H1 (cell line): Measurements from ENCODE around the gene PLEKHG1. TPM values are rescaled to one million over a fixed set of nuclear protein-coding genes. Genes with fewer than 3 reads are reported as not detected.

ENCODE experiments used
- CTCF ChIA-PET: fragments of 300-600 bp; sonication (Branson Sonifier 250); formaldehyde crosslinking; loops from one replicate; lab custom pipeline; 2021; ENCODE audit not compliant: partially characterized antibody; lab: Charles Lee
- POLR2A ChIA-PET: fragments of 300-600 bp; sonication (Branson Sonifier 250); formaldehyde crosslinking; loops from one replicate; lab custom pipeline; 2021; ENCODE audit warnings: inconsistent platforms; ENCODE audit not compliant: partially characterized antibody; lab: Charles Lee
- DNase-seq, 2 experiments: peaks; one replicate each; pipeline versions ENCODE4 v3.0.0 to v3.0.0-alpha.2; 2010 to 2022; ENCODE audit warnings: low spot score in 2 of 2, low read depth in 1 of 2, mixed read lengths in 1 of 2
- FAIRE-seq: peaks from 2 replicates; lab custom pipeline; 2011; peaks lifted over from hg19 to GRCh38; lab: Jason Lieb, UNC
- H2AFZ ChIP-seq: 2 replicates; pipeline ENCODE4 v1.8.1; 2012; ENCODE audit warnings: low read length, inconsistent platforms
- H2AK5ac ChIP-seq: 2 replicates; pipeline ENCODE4 v1.6.1; 2013; ENCODE audit warnings: low read depth, low read length
- H2BK120ac ChIP-seq: replicated peaks from 2 replicates; pipeline ENCODE3; 2013; ENCODE audit warnings: low read depth, low read length, inconsistent platforms
- H2BK12ac ChIP-seq: 2 replicates; pipeline ENCODE4 v1.6.1; 2013; ENCODE audit warnings: low read depth, low read length
- H2BK15ac ChIP-seq: 2 replicates; pipeline ENCODE4 v1.6.1; 2013; ENCODE audit warnings: low read length
- H2BK20ac ChIP-seq: 2 replicates; pipeline ENCODE4 v1.6.1; 2013; ENCODE audit warnings: low read length
- H2BK5ac ChIP-seq: 2 replicates; pipeline ENCODE4 v1.6.1; 2013; ENCODE audit warnings: low read depth, low read length
- H3K14ac ChIP-seq: 2 replicates; pipeline ENCODE4 v1.6.1; 2013; ENCODE audit warnings: inconsistent platforms; ENCODE audit not compliant: insufficient read length
- H3K18ac ChIP-seq: 2 replicates; pipeline ENCODE4 v1.6.1; 2013; ENCODE audit warnings: low read length; ENCODE audit errors: extremely low read depth
- H3K23ac ChIP-seq: 2 replicates; pipeline ENCODE4 v1.6.1; 2013; ENCODE audit warnings: inconsistent platforms; ENCODE audit not compliant: insufficient read length
- H3K23me2 ChIP-seq: 2 replicates; pipeline ENCODE4 v1.6.1; 2013; ENCODE audit warnings: low read depth, low read length
- H3K27ac ChIP-seq: 2 replicates; pipeline ENCODE4 v1.6.1; 2011; ENCODE audit warnings: low read depth, low read length, inconsistent platforms
- H3K27me3 ChIP-seq, 4 experiments: replicated peaks in 1 of 4; 1 replicate in 1 of 4; 2 replicates in 3 of 4; pipeline versions ENCODE4 v1.6.1 to v1.8.1; 2011 to 2013; ENCODE audit warnings: low read length in 3 of 4, mild to moderate bottlenecking in 3 of 4, inconsistent platforms in 2 of 4, mixed read lengths in 2 of 4, moderate library complexity in 1 of 4; ENCODE audit not compliant: control insufficient read depth in 3 of 4, insufficient read depth in 3 of 4; ENCODE audit errors: extremely low read depth in 1 of 4
- H3K36me3 ChIP-seq, 4 experiments: 2 replicates each; pipeline versions ENCODE4 v1.6.1 to v1.8.1; 2011 to 2013; ENCODE audit warnings: mild to moderate bottlenecking in 4 of 4, low read length in 3 of 4, moderate library complexity in 2 of 4, control low read depth in 1 of 4, inconsistent platforms in 1 of 4; ENCODE audit not compliant: insufficient read depth in 4 of 4, control insufficient read depth in 2 of 4
- H3K4ac ChIP-seq: replicated peaks from 2 replicates; pipeline ENCODE3; 2013; ENCODE audit warnings: low read length, low read depth, mixed read lengths, inconsistent platforms; ENCODE audit not compliant: insufficient read length
- H3K4me1 ChIP-seq, 4 experiments: replicated peaks in 1 of 4; 1 replicate in 1 of 4; 2 replicates in 3 of 4; pipeline versions ENCODE4 v1.6.1 to v1.8.1; 2011 to 2013; ENCODE audit warnings: low read length in 3 of 4, inconsistent platforms in 2 of 4, mixed read lengths in 1 of 4; ENCODE audit not compliant: insufficient read depth in 4 of 4, control insufficient read depth in 3 of 4
- H3K4me2 ChIP-seq, 2 experiments: 2 replicates each; pipeline versions ENCODE4 v1.6.1 to v1.8.1; 2011 to 2013; ENCODE audit warnings: low read depth in 2 of 2, low read length in 2 of 2, control low read depth in 1 of 2, inconsistent platforms in 1 of 2, mild to moderate bottlenecking in 1 of 2; ENCODE audit not compliant: insufficient read depth in 1 of 2
- H3K4me3 ChIP-seq, 4 experiments: fragments of 200-600, 300-600 bp in 1 of 4; sonication (generic), shearing (Covaris generic), sonication (Bioruptor Twin) in 1 of 4; 2 replicates each; pipeline versions ENCODE4 v1.5.1 to v1.8.1; 2011 to 2016; ENCODE audit warnings: low read length in 4 of 4, low read depth in 3 of 4, control low read depth in 2 of 4, inconsistent platforms in 2 of 4, mild to moderate bottlenecking in 2 of 4, mixed read lengths in 1 of 4, moderate library complexity in 1 of 4; ENCODE audit not compliant: insufficient read depth in 2 of 4; ENCODE audit errors: extremely low read depth in 1 of 4
- H3K56ac ChIP-seq: replicated peaks from 2 replicates; pipeline ENCODE3; 2013; ENCODE audit warnings: low read depth, mild to moderate bottlenecking, mixed read lengths, low read length, inconsistent platforms; ENCODE audit not compliant: insufficient read length
- H3K79me1 ChIP-seq: 2 replicates; pipeline ENCODE4 v1.6.1; 2013; ENCODE audit warnings: low read depth, low read length, control low read depth
- H3K79me2 ChIP-seq, 2 experiments: 2 replicates each; pipeline versions ENCODE4 v1.6.1 to v1.8.1; 2012 to 2013; ENCODE audit warnings: low read length in 2 of 2, mild to moderate bottlenecking in 2 of 2, inconsistent platforms in 1 of 2; ENCODE audit not compliant: insufficient read depth in 2 of 2, control insufficient read depth in 1 of 2
- H3K9ac ChIP-seq, 4 experiments: replicated peaks in 1 of 4; 1 replicate in 1 of 4; 2 replicates in 3 of 4; pipeline versions ENCODE4 v1.6.1 to v1.8.1; 2011 to 2013; ENCODE audit warnings: low read depth in 3 of 4, low read length in 3 of 4, control low read depth in 2 of 4, mild to moderate bottlenecking in 2 of 4, moderate library complexity in 2 of 4, inconsistent platforms in 1 of 4; ENCODE audit errors: extremely low read depth in 1 of 4
- H3K9me3 ChIP-seq, 2 experiments: 2 replicates each; pipeline versions ENCODE4 v1.6.1 to v1.8.1; 2012 to 2013; ENCODE audit warnings: mild to moderate bottlenecking in 2 of 2, moderate library complexity in 2 of 2, control low read depth in 1 of 2, inconsistent platforms in 1 of 2, low read depth in 1 of 2, low read length in 1 of 2, mixed read lengths in 1 of 2; ENCODE audit not compliant: insufficient read depth in 2 of 2
- H4K20me1 ChIP-seq, 2 experiments: replicated peaks in 1 of 2; 2 replicates each; pipeline versions ENCODE3 to v1.8.1; 2011 to 2013; ENCODE audit warnings: inconsistent platforms in 2 of 2, low read length in 2 of 2, mild to moderate bottlenecking in 1 of 2; ENCODE audit not compliant: insufficient read depth in 2 of 2, control insufficient read depth in 1 of 2
- H4K5ac ChIP-seq: 2 replicates; pipeline ENCODE4 v1.6.1; 2013; ENCODE audit warnings: low read length, low read depth, mixed read lengths, inconsistent platforms; ENCODE audit not compliant: insufficient read length
- H4K8ac ChIP-seq: 2 replicates; pipeline ENCODE4 v1.8.0; 2013; ENCODE audit warnings: mild to moderate bottlenecking, moderate library complexity, low read length, inconsistent platforms; ENCODE audit not compliant: insufficient read depth; ENCODE audit errors: extremely low read depth
- H4K91ac ChIP-seq: replicated peaks from 2 replicates; pipeline ENCODE3; 2013; ENCODE audit warnings: low read length, mixed read lengths, inconsistent platforms; ENCODE audit not compliant: insufficient read length
- BACH1 ChIP-seq: IDR thresholded peaks from 2 replicates; pipeline ENCODE4 v1.6.1; 2012; ENCODE audit warnings: low read length, improper control_type of control experiment
- BRCA1 ChIP-seq: IDR thresholded peaks from 2 replicates; pipeline ENCODE4 v1.6.1; 2012; ENCODE audit warnings: low read depth, low read length, improper control_type of control experiment
- CBX8 ChIP-seq: fragments of 300-800, 300-1000 bp; sonication (generic); IDR thresholded peaks from 2 replicates; pipeline ENCODE4 v1.7.1; 2016; ENCODE audit warnings: low read depth, low read length, borderline replicate concordance
- CEBPB ChIP-seq: IDR thresholded peaks from 2 replicates; pipeline ENCODE4 v1.6.1; 2012; ENCODE audit warnings: low read depth, low read length
- CHD1 ChIP-seq: IDR thresholded peaks from 2 replicates; pipeline ENCODE4 v1.6.1; 2012; ENCODE audit warnings: low read depth, low read length, improper control_type of control experiment
- EZH2 ChIP-seq: fragments of 200-600 bp; sonication (generic); IDR thresholded peaks from 2 replicates; pipeline ENCODE4 v1.7.1; 2012; ENCODE audit warnings: low read depth, mild to moderate bottlenecking, moderate library complexity, low read length, inconsistent platforms; ENCODE audit not compliant: severe bottlenecking
- HDAC2 ChIP-seq, 2 experiments: fragments of 300-600 bp in 1 of 2; sonication (generic) in 1 of 2; IDR thresholded peaks; 2 replicates each; pipeline ENCODE4 v1.6.1; 2011 to 2012; ENCODE audit warnings: low read depth in 2 of 2, low read length in 2 of 2, mild to moderate bottlenecking in 2 of 2, moderate library complexity in 2 of 2, borderline replicate concordance in 1 of 2, inconsistent platforms in 1 of 2
- KDM5A ChIP-seq: fragments of 200-600 bp; IDR thresholded peaks from 2 replicates; pipeline ENCODE4 v1.7.1; 2012; ENCODE audit warnings: mild to moderate bottlenecking, low read length, inconsistent platforms, mixed read lengths
- POLR2A ChIP-seq, 2 experiments: IDR thresholded peaks; 1 replicate in 1 of 2; 2 replicates in 1 of 2; pipeline ENCODE4 v1.6.1; 2011; ENCODE audit warnings: low read depth in 2 of 2, low read length in 2 of 2, mild to moderate bottlenecking in 2 of 2; ENCODE audit errors: control extremely low read depth in 1 of 2
- SIN3A ChIP-seq, 2 experiments: IDR thresholded peaks in 1 of 2; conservative IDR thresholded peaks in 1 of 2; 2 replicates each; pipeline ENCODE4 v1.6.1; 2011 to 2012; ENCODE audit warnings: low read length in 2 of 2, improper control_type of control experiment in 1 of 2, low read depth in 1 of 2, mild to moderate bottlenecking in 1 of 2
- YY1 ChIP-seq: IDR thresholded peaks from 2 replicates; pipeline ENCODE4 v1.6.1; 2011; ENCODE audit warnings: low read depth, mild to moderate bottlenecking, low read length
- WGBS, 2 experiments: shearing (Covaris generic) in 1 of 2; methylation state at CpG; one replicate each; pipeline versions ENCODE4 v1.1.6 to v1.1.7; 2013 to 2015; ENCODE audit warnings: low lambda C conversion rate in 2 of 2, mixed read lengths in 2 of 2, inconsistent platforms in 1 of 2, low coverage in 1 of 2, missing lambda C conversion rate in 1 of 2; ENCODE audit not compliant: insufficient replicate concordance in 2 of 2, insufficient coverage in 1 of 2, insufficient read length in 1 of 2; ENCODE audit errors: extremely low coverage in 1 of 2, missing lambda C conversion rate in 1 of 2; 5-methylcytosine and 5-hydroxymethylcytosine counted together
- polyA plus RNA-seq, 7 experiments: library from polyadenylated mRNA; depleted of rRNA in 3 of 7; stranded (reverse) in 5 of 7; unstranded in 2 of 7; fragments of >200 nt in 5 of 7; fragments of 200-250 nt in 2 of 7; gene quantifications; 1 replicate in 5 of 7; 2 replicates in 1 of 7; 4 replicates in 1 of 7; pipeline versions ENCODE4 v1.2.1 to v1.2.3, GENCODE V29; 2011 to 2013; ENCODE audit warnings: missing spikeins in 2 of 7, mixed read lengths in 2 of 7
- total RNA-seq: library from RNA; stranded (reverse); fragmentation: NEBNext Ultra II Directional; extraction: Animal tissue kit (Norgen Biotek cat#: 25700); gene quantifications from 2 replicates; pipeline ENCODE4 v1.2.1, GENCODE V29; 2021
- TF ChIP-seq, protein P1 (sequence below), 3 experiments: IDR thresholded peaks; 1 replicate in 2 of 3; 2 replicates in 1 of 3; pipeline versions ENCODE4 v1.5.1 to v1.6.1; 2011; ENCODE audit warnings: low read length in 3 of 3, mild to moderate bottlenecking in 3 of 3, inconsistent platforms in 2 of 3, low read depth in 1 of 3, moderate library complexity in 1 of 3; ENCODE audit not compliant: insufficient read depth in 1 of 3; ENCODE audit errors: control extremely low read depth in 1 of 3

The PLEKHG1 gene
- total and polyA plus RNA-seq, 2 of the 8 experiments (the other 6 are each of a cell fraction or from before 2014, with no cell fraction given): 0.94 to 2.2 TPM

DNA sequence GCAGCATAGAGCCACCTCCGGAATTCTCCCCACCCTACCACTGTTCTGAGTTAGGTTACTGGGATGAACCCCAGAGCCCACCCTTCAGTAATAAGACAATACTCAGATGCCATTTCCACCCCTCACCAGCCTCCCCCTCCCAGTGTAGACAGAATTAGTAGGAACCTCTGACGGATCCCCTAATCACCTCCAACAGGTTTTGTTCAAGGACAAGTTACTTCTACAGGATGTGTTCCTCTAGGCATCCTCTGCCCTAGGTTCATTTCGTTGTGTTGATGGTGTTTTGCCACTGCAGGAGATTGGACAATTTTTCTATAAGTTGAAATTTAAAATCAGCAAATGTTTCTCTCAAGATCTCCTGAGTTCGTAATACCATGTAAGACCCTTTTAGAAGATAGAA is 22.8 kb downstream of the PLEKHG1 start:
- no peak overlapping the region for H2BK15ac ChIP-seq
- H3K79me1 ChIP-seq: no peaks in the 10 kb centered on the region
- no peak overlapping the region for H3K4ac ChIP-seq
- no peak overlapping the region for H4K5ac ChIP-seq
- H3K14ac ChIP-seq: no peak overlapping the region
- no peaks in the 10 kb centered on the region for H3K9me3 ChIP-seq
- H2BK12ac ChIP-seq: no peak overlapping the region
- H3K4me3 ChIP-seq: no peak overlapping the region
- no peaks in the 10 kb centered on the region for H3K27me3 ChIP-seq
- ChIA-PET POLR2A (interaction anchor here (0.6 kb wide), 1 partner anchor 74 kb away, joined by 3 read pairs; no protein-coding TSS in a partner anchor), CTCF (interaction anchor here (1.7 kb wide), 1 partner anchor 10 kb away, joined by 4 read pairs; no protein-coding TSS in a partner anchor)
- H3K4me2 ChIP-seq: no peak overlapping the region
- H4K8ac ChIP-seq: no peak overlapping the region
- no peak overlapping the region for H3K18ac ChIP-seq
- H3K23me2 ChIP-seq: no peaks in the 10 kb centered on the region
- H2BK20ac ChIP-seq: no peak overlapping the region
- no peak overlapping the region for H4K91ac ChIP-seq
- no peak overlapping the region for H2BK120ac ChIP-seq
- no peak overlapping the region for H3K9ac ChIP-seq
- DNase-seq (no peak), FAIRE-seq (no peak)
- H2AFZ ChIP-seq: no peak overlapping the region
- no peaks in the 10 kb centered on the region for H3K36me3 ChIP-seq
- no peak overlapping the region for H2BK5ac ChIP-seq
- H3K4me1 ChIP-seq: peaks cover 0 to 2% (median 0%) of the 10 kb centered on the region in 4 experiments; a peak in 1 of 7 replicates
- no peak overlapping the region for H2AK5ac ChIP-seq
- no peak overlapping the region for H3K27ac ChIP-seq
- no peak overlapping the region for H3K56ac ChIP-seq
- WGBS, 2 experiments: 76% methylated on average over 3 of the region's 4 CpGs; no CpG with 5 or more reads in 1 of the 2 experiments
- H3K79me2 ChIP-seq: no peaks in the 10 kb centered on the region
- H3K23ac ChIP-seq: no peak overlapping the region
- H4K20me1 ChIP-seq: no peaks in the 10 kb centered on the region
- TF ChIP-seq SIN3A (conservative IDR thresholded peaks at IDR 0.05 in 1 of 2, IDR thresholded peaks at IDR 0.05 in 1 of 2; ENCODE audit: low read depth in 1 of 2, low read length in 2 of 2): no peak
- no peak for TF ChIP-seq KDM5A
- TF ChIP-seq CHD1: no peak
- TF ChIP-seq HDAC2 (IDR thresholded peaks at IDR 0.05; ENCODE audit: borderline replicate concordance in 1 of 2, low read depth in 2 of 2, low read length in 2 of 2): no peak
- no peak for TF ChIP-seq CEBPB
- no peak for TF ChIP-seq CBX8
- TF ChIP-seq EZH2: no peak
- no peak for TF ChIP-seq POLR2A (IDR thresholded peaks at IDR 0.05; ENCODE audit: control extremely low read depth in 1 of 2, low read depth in 2 of 2, low read length in 2 of 2)
- TF ChIP-seq, protein P1, sequence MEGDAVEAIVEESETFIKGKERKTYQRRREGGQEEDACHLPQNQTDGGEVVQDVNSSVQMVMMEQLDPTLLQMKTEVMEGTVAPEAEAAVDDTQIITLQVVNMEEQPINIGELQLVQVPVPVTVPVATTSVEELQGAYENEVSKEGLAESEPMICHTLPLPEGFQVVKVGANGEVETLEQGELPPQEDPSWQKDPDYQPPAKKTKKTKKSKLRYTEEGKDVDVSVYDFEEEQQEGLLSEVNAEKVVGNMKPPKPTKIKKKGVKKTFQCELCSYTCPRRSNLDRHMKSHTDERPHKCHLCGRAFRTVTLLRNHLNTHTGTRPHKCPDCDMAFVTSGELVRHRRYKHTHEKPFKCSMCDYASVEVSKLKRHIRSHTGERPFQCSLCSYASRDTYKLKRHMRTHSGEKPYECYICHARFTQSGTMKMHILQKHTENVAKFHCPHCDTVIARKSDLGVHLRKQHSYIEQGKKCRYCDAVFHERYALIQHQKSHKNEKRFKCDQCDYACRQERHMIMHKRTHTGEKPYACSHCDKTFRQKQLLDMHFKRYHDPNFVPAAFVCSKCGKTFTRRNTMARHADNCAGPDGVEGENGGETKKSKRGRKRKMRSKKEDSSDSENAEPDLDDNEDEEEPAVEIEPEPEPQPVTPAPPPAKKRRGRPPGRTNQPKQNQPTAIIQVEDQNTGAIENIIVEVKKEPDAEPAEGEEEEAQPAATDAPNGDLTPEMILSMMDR (IDR thresholded peaks at IDR 0.05; ENCODE audit: control extremely low read depth in 1 of 3, insufficient read depth in 1 of 3, low read depth in 1 of 3, low read length in 3 of 3): no peak
- no peak for TF ChIP-seq BRCA1
- no peak for TF ChIP-seq BACH1
- TF ChIP-seq YY1: no peak
